Stimulated activated CD8-positive, alpha-beta memory T cell treated with anti-CD3 and anti-CD28 coated beads, Interleukin-4, amount 100 ng/mL, for 1 hour (primary cell): Measurements from ENCODE around the gene USP7.
"Not testable (repeated sequence)": the region's sequence is repeated elsewhere in the genome, so short reads cannot be mapped to it uniquely, and the experiment has no call there.

Experiments used
- DNase-seq, 2 donors: peaks; one replicate each; pipeline ENCODE4 v3.0.0-alpha.2; 2020; ENCODE audit warnings: low read depth in 2 of 2, low spot score in 1 of 2

Gene USP7

DNA sequence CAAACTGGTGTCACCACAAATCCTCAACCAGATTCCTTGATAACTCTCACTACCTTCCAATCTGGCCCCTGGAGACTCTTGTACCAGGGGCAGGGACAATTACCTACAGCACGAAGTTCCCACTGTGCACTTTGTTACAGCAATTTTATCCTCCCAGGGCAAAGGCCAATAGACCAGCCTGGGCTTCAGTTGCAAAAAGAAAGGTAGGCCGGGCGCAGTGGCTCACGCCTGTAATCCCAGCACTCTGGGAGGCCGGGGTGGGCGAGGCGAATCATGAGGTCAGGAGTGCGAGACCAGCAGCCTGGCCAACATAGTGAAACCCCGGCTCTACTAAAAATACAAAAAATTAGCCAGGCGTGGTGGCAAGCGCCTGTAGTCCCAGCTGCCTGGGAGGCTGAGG is 36.9 kb downstream of the USP7 start:
- DNase-seq: no peak

DNA sequence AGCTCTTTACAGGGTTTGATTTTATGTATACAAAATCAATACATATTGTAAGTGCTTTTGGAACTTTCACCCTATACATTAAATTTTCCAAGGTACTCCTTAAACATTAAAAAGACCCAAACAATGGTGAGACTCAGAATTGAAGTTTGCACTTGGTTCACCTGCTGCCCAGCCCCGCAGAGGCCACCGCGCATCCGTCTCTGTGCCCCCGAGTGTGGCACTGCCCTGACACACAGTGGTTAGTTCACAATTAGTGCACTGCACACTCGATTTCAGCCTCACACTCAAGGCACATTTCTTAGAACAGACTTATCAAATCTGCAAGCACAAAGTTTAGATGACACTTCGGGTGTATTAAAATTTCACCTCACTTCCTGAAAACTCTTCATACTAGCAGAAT is 38.3 kb downstream of the USP7 start:
- DNase-seq: no peak

DNA sequence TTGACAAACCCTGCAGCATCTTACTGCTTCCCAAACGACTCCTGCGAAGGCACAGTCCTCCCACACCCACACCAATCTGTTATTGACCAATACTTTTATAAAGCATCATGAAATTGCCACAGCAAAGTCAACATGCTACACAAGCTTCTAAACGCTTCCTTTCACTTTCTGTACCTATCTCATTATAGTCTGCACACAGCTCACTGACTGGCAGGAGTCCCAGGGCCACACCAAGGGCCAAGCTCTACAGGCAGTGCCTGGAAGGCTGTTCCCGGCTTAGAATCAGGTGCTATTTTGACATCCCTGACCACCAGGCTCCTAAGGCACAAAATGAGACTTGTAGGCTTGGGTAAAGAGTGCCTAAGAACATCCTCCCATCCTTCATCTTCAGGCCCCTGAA is 39.5 kb downstream of the USP7 start:
- DNase-seq: no peak

DNA sequence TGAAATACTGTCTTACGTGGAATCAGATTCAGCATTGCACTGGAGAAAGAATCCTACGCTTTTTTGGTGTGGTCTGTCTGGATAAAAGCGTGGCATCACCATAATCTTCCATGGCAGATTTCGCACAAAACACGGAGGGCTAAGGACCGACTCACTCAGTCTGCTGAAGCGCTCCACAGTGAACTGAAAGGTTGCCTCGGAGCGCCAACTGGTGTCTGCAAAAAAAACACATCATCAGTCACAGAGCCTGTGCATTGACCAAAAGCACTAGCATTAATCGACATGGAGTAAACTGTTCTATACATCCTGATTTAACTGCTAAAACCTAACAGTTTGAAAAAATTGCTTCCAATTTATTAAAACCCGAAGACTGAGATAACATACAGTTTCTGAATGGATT is 40.5 kb downstream of the USP7 start:
- no peak for DNase-seq

DNA sequence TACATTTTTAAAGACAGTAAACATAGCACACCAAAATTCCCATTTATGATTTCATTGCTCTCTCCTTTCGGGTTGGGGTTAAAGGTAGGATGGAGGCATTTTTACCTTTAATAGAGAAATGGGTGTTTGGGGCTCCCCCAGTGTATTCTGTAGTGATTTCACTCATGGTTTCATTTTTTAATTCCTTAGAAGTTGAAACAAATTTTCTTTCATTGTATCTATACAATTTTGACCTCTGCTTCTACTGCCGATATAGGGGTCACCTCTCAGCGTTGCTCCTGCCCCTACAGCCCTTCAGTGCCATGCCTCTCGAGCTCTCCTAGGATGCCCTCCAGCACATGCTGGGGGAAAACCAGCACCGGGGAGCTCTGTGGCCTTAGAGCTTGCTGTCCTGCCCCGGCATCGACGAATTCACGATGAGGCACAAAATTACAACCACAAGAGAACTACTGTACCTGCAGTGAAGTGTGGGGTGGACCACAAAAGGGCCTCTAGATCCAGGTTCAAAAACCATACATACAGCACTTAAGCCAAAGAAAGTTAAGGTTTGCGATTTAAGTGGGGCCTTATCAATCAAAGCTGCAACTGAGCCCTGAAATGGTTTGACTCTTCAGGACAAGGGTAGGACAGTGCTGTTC is 42.2 kb downstream of the USP7 start:
- no peak for DNase-seq

DNA sequence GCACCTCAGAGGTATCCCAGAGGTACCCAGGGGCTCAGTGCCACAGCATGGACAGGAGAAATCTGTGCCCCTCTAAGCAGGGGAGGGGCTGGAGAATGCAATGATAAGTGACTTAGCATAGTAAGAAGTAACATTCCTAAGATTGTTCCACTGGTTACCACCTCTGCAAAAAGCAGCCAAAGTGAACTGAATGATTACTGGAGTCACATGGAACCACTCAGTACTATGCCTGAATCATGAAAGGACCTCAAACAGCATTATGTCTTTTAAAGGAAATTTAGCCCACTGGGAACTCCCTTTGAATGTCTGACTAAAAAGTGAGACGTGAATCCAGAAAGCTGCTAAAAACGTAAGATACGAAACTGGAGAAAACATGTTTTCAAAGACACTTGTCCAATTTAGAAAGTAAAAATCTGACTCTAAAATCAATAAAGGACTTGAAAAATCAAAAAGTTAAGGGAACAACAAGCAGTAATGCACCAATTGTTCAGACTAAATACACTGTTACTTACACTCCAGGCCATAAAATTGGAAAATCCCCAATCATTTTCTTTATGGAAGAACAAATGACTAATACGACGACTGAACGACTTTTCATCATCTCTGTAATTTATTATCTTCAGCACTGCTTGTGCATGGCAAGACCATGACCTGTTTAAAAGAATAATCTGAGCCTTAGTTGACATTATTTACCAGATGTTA is 42.9 kb downstream of the USP7 start:
- no peak for DNase-seq

DNA sequence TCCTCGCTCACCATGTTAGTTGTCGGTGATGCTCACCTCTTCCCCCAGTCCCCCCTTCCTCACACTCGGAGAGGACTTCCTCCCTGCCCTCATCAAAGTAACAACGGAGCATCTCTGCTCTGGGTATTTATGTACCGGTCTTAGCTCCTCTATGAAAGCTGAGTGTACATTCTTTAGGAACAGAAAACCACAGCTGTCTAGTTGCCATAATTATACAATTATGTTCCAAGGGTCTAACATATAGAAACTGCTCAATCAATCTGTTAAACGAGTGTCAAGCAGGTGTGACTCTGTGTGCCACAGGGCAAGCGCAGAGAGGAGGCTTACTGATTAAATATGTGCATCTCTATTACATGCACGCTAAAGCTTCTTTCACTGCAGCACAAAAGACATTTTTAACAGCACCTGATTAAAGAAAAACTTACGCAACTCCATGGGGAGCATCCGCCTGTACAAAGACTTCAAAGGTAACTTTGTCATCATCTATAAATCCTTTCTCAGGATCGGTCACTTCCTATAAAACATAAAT is 43.7 kb downstream of the USP7 start:
- no peak for DNase-seq

DNA sequence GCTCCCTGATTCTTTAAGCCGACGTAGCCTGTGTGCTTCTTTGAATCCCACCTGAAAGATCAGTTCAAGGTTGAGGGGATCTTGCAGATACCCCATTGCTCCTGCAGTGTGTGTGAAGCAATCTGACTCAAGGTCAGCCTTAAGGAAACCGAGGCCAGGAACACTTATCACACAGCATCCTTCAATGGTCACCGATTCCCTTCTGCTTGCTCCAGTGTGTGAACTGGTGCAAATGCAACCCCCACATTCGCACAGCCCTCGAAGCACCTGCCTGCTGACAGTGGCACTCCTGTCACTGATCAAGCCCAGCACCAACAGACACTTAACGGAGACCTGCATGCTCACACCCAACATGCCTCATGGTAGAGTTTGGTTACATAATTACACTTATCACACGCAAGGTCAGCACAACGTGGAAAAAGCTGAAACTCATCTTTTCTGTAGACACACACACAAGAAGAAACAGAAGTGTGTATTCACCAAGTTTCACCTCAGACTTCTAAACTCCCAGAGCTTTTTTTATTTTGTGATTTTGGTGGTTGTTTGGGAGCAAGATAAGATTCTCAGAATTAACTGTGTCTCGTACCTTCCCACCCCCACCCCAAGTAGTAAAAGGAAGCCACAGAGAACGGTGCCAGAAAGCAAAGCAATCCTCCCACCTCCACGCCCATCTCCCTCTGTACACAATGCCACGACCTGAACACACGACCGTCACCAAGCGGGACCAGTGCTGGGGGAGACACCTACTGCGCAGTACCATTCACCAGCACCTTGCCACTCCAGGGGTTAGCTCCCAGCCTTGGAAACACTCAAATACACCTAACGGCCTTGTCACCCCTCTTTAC is 44.4 kb downstream of the USP7 start:
- DNase-seq: no peak

DNA sequence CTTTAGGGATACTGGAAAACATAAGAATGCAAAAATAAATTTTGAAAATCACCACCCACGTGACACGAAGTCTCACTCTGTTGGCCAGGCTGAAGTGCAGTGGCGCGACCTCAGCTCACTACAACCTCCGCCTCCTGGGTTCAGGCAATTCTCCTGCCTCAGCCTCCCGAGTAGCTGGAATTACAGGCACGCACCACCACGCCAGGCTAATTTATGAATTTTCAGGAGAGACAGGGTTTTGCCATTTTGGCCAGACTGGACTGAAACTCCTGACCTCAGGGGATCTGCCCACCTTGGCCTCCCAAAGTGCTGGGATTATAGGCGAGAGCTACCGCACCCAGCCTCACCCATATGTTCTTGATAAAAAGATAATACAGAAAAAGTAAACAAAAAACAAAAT is 46.4 kb downstream of the USP7 start:
- DNase-seq: not testable (repeated sequence)

DNA sequence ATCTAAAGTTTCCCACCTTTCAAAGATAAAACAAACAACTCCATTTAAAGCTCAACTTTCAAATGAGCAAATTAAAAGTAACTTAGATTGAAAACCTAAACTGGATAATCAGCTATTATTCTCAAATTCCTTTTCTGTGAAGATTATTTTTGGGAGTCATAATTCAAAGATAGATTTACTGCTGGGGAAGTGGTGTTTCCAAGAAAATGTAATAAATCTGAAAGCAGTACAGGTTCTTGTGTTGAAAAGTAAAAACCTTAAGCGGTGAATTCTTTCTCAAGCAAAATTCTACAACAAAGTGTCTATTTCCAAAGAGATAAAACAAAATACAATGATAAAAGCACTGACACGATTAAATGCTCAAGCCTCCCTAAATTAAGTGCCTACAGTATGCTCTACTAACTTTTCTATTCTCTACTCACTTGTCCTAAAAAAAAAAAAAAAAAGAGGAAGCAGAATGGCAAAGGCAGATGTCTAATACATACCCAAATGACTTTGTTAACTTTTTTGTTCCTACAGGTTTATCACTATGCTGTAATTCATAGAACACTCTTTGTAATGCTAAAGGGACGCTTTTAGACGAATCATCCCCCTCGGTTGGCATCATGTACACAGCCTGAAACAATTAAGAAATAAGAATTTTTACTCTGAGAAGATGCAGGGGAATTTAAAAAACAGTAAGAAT is 47.0 kb downstream of the USP7 start:
- no peak for DNase-seq

DNA sequence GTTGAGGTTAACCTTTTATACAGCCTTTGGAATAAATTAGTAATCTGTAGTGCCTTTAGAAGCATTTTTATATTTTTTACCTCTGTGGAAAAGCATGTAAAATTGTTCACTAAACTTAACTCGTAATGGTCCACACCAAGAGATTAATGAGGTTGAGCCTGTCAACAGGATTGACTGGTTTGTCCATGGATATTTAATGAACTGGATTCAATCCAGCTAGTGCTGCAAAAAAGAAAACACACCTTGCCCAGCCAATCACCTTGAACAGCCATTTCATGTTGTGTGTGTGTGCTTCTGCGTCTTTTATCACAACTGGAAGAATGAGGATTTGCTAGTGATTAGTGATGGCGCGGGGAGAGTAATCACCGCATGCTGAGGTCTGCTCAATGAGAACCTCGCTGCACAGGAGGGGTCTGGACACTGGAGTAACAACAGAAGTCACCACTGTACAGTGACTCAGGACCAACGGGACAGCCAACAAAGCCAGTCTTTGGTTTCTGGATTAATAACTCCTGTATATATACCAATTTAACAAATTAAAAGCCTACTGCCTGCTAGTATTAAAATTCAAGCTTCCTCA is 47.9 kb downstream of the USP7 start:
- DNase-seq: no peak

DNA sequence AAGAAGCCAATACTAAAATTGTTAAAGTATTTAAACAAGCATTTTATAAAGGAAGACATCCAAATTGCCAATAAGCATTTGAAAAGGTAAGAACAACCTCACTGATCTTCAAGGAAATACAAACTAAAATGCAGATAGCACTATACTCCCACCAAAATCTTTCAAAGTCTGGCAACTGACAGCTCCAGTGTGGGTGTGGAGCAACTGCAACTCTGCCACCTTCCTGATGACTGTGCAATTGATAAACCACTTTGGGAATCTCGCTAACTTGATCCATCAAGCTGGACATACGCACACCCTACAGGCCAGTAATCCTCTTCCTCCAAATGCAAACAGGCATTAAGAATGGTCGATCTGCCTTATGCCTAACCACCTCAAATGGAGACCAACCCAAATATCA is 49.6 kb downstream of the USP7 start:
- DNase-seq: no peak

DNA sequence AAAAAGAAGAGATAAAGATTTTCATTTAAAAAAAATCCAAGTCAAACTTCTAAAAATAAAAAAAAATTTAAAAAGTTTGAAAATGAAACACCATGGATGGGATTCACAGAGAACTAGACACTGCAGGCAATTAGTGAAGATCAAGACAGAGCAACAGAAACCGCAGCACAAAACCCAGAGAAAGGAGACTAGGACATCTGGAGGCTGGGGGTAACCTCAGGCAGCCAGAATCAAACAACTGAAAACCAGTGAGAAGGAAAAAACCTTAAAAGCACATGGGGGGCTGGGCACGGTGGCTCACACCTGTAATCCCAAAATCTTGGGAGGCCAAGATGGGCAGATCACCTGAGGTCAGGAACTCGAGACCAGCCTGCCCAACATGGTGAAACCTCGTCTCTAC is 50.9 kb downstream of the USP7 start:
- DNase-seq: no peak

DNA sequence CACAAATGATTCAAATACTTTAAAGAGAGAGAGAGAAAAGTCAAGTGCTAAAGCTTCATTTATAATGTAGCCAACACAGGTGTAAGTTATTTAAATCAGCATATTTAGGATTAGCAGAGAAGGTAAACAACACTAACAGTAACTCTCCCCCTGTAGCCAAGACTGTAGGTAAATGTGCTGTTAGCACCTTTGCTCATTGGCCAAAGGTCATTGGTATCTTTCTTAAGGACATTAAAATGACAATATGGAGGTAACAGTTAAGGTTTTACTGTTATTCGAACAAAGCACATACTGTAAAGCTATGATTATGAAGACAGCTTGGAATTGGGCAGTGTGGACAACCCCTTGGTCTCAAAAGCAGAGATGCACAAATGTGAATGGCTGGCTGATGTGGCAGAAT is 52.9 kb downstream of the USP7 start:
- DNase-seq: no peak

DNA sequence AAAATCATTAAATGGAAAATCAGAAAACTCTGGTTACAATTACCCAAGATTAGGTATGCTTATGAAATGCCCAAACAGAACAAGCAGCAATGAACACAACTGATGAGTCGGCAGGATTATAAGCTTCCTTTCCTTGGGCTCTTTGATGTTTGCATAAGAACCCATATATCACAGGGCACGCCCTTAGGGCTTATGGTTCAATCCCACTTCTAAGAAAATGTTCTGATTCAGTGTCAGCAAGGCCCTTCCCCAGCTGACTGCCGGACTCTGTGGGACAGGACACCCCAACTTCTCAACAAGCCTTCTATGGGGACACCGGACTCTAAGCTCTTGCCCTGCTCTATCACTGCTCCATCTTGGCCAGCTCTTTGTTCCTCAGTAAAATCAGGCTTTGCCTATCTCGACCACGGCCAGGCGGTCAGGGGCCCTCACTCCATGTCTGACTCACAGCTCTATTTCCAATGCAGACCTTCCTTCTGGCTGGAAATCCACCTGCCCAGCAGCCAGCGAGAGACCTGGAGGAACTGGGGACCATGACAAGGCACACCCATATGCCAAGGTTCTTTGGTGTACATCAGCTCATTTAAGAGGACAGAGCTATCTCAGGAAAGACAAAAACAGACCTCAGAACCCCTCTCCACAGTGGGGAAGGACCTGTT is 54.8 kb downstream of the USP7 start:
- DNase-seq: no peak

DNA sequence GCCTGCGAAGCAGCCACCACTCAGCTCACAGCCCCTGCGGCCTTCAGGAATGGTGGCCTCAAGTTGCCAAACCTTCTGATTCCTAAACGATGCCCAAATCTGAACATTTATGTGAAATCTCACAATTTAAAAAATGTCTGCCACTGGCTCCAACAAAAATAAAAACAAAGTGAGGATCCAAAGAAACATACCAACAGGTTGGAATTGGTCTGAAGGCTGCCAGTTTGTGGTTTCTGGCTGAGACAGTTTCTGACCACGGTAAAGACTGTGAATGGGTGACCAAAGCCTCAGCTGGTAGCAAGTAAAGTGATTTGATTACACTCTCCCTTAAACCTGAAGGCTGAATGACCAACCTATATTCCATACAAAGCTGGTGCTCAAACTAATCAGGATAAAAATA is 56.6 kb downstream of the USP7 start:
- DNase-seq: no peak

DNA sequence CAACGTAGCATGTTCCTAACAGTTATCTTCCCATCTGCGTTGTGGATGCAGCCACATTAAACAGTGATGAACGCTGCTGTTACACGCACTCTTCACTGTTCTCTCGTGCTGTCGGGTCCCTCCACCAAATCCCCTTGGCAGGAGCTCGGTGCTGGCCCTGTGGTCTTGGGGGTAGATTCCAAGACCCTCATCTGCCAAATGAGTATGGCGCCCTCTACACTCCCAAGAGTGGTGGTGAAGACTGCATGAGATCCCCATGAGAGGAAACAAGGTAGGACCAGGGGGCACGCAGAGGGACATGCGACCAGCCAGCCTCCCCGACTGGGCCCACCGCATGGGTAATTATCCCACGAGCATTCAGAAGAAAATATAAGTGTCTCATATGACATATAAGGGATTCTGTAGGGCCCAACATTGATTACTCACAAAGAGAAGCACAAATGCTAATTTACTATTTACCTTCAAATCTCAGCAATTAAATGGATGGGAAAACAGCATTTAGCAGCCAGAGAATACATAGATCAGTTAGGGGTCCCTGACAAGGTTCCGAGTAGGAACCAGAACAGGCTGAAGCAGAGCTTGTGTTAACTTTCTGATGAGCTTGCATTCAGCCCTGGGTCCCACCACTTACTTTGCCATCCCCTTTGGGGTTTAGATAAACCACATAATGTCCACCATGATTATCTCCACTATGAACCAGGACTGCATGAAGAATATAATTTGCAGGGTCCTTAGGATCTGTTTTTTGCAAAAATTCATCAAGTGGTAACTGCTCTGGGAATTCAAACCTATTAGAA is 57.7 kb downstream of the USP7 start:
- DNase-seq: no peak

DNA sequence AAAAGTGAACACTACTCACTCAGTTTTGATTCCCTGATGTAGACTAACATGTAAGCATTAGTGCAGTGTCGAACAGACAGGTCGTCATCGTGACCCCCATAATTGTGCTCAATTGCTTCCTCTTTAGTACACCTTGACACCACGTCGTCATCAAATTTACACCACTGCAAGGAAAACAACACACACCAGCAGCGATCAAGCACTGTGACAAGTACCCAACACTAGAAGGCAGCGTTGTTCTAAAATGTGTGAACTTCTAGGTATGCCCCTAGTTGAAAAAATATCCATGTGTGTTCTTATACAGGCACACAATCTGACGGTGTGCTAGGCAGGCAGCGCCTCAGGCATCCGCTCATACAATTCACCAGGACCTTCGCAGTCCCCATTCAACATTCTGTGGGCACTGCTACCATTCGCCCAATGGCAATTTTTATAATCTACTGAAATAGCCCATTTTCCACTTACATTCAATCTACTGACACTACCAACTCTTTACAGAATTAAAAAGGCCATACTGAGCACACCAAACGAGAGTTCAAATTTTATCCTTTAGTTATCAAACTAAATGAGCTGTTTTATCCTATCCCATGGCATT is 58.4 kb downstream of the USP7 start:
- DNase-seq: no peak

DNA sequence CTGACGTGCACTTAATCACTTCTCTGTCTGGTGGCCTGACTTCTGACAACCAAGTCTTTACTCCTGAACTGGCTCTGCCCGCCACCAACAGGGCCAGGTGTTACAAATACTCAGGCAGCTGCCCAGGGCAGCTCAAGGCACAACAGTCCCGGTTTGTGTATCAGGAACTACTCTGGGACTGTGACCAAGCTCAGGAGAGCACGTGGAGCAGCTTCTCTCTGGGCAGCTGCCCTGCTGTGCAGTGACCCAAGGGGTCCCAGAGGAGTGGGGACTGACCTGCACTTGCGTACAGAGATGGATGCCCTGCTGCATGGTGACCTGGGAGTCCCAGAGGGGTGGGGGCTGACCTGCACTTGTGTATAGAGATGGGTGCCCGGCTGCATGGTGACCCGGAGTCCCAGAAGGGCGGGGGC is 59.7 kb downstream of the USP7 start:
- DNase-seq: no peak
